Activated naive CD4-positive, alpha-beta T cell treated with anti-CD3 and anti-CD28 coated beads, Interleukin-2, amount 50 U/mL, for 72 hours (primary cell): ENCODE results near the gene METTL5. TPM values are rescaled to one million over a fixed set of nuclear protein-coding genes. Genes with fewer than 3 reads are reported as not detected.
A peak's percentile ranks its signal among the peaks of the same experiment; 100 is the strongest.
"Not testable (repeated sequence)": the region's sequence is repeated elsewhere in the genome, so short reads cannot be mapped to it uniquely, and the experiment has no call there.

Experiments used
- ATAC-seq, 2 donors: fragments of 150-1000 bp; cut with Tn5 transposase; 2 replicates each; pipeline ENCODE4 v1.10.0; 2021; ENCODE audit warnings: mild to moderate bottlenecking in 2 of 2, moderate library complexity in 2 of 2
- DNase-seq, 2 donors: peaks; one replicate each; pipeline ENCODE4 v3.0.0; 2021 to 2022; ENCODE audit warnings: low spot score in 2 of 2
- H3K27ac Mint-ChIP-seq, 2 donors: one replicate each; pipeline ENCODE4 v1.8.0; 2022; ENCODE audit warnings: mild to moderate bottlenecking in 2 of 2, mixed read lengths in 2 of 2
- H3K36me3 Mint-ChIP-seq, 2 donors: one replicate each; pipeline ENCODE4 v1.8.0; 2022; ENCODE audit warnings: mixed read lengths in 2 of 2
- H3K9me3 Mint-ChIP-seq, 2 donors: one replicate each; pipeline ENCODE4 v1.8.0; 2022; ENCODE audit warnings: mixed read lengths in 2 of 2
- total RNA-seq, 2 donors: library from RNA; stranded (reverse); gene quantifications; one replicate each; pipeline ENCODE4 v1.2.3, GENCODE V29; 2022

The METTL5 gene
- total RNA-seq, result 10 to 100 TPM; 73.7 to 80.7 TPM

- Mint-ChIP-seq H3K9me3 (peaks cover 0 to 5% of the 10 kb centered on the region in 2 donors), H3K27ac (peak within 1 kb of the TSS; percentile 79 to 87), H3K36me3 (peaks cover 23 to 33% of the 10 kb centered on the region in 2 donors)
- ATAC-seq (peak; percentile 70 to 71), DNase-seq (peak; percentile 89 to 90)
These were observed at the start of gene METTL5 for GRCh38 chr2:169824373-169825333. Gene METTL5 (minus strand): TSS chr2:169824905. CDS start chr2:169824597, 308 bp downstream.

DNA sequence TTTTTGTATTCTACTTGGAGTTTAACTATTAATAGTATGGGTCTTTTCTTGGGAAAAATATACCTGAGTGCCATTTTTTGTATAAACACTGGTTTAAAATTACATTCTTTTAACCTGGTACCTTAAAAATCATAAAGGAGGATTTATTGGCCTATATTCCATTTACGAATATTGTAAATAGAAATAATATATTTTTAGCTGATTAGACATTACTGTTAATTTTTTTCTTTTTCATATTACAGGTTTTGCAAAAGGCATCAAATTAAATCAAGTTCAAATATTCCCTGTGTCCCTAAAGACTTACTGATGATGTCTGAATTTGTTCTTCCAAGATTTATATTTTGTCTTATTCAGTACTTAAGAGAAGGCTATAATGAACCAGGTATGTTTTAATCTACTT lies 47.3 kb upstream of the METTL5 start:
- Mint-ChIP-seq H3K27ac (no peak overlapping the region), H3K36me3 (peaks cover 0 to 4% of the 10 kb centered on the region in 2 donors), H3K9me3 (no peaks in the 10 kb centered on the region)
- ATAC-seq (no peak), DNase-seq (no peak)

GRCh38 chr2:169871369-169871768 lies 46.7 kb upstream of the METTL5 start:
- not testable (repeated sequence) for ATAC-seq, H3K9me3 Mint-ChIP-seq

DNA sequence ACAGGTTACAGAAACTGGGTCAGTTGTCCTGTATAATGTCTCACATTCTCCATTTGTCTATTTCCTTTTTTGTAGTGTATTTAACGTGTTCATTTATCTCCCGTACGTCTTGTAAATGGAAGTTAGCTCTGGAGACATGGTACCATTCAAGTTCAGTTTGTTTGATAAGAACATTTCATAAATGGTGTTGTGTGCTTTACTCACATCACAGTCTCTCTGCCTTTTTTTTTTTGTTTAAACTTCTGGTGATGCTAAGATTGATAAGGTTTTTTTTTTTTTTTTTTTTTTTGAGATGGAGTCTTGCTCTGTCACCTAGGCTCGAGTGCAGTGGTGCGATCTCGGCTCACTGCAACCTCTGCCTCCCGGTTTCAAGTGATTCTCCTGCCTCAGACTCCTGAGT lies 44.2 kb upstream of the METTL5 start:
- ATAC-seq (no peak), DNase-seq (no peak)
- Mint-ChIP-seq H3K9me3 (no peaks in the 10 kb centered on the region), H3K36me3 (peaks cover 0 to 4% of the 10 kb centered on the region in 2 donors), H3K27ac (no peak overlapping the region)

More at GRCh38 chr2:169871369-169871768, 46.7 kb upstream of the METTL5 start:
- not testable (repeated sequence) for H3K36me3 Mint-ChIP-seq, DNase-seq, H3K27ac Mint-ChIP-seq

GRCh38 chr2:169867579-169867978 lies 42.9 kb upstream of the METTL5 start:
- Mint-ChIP-seq H3K27ac (no peak overlapping the region), H3K36me3 (peaks cover 0 to 4% of the 10 kb centered on the region in 2 donors), H3K9me3 (no peaks in the 10 kb centered on the region)
- ATAC-seq (no peak), DNase-seq (no peak)

DNA sequence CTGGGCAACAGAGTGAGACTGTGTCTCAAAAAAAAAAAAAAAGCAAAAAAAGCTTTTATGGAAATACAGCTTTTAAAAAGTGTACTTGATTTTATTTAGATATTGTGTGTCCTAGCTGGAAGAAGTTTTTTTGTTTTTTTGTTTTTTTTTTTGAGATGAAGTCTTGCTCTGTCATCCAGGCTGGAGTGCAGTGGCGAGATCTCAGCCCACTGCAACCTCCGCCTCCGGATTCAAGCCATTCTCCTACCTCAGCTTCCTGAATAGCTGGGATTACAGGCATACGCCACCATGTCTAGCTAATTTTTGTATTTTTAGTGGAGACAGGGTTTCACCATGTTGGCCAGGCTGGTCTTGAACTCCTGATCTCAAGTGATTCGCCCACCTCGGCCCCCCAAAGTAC lies 41.5 kb upstream of the METTL5 start:
- not testable (repeated sequence) for H3K9me3 Mint-ChIP-seq, DNase-seq, H3K27ac Mint-ChIP-seq, ATAC-seq, H3K36me3 Mint-ChIP-seq

DNA sequence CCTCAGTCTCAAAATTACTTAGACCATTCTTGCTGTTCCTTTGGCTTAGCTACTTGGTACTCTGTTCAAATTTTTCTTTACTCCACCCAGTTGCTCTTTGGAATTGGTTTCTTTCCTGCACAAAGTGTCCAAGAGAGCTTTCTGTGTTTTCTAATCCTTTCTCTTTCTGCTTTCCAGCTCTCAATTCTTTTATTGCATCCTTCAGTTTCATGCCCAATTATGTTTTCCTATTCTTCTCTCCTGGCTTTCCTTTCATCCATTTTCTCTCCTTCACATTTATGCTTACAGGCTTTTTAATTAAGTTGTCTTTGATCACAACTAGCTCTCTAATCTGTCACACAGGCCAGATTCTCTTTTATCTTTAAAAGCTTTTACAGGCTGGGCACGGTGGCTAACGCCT lies 40.8 kb upstream of the METTL5 start:
- Mint-ChIP-seq H3K27ac (no peak overlapping the region), H3K9me3 (no peaks in the 10 kb centered on the region), H3K36me3 (peaks cover 0 to 5% of the 10 kb centered on the region in 2 donors)
- DNase-seq, result no peak
- no peak for ATAC-seq

DNA sequence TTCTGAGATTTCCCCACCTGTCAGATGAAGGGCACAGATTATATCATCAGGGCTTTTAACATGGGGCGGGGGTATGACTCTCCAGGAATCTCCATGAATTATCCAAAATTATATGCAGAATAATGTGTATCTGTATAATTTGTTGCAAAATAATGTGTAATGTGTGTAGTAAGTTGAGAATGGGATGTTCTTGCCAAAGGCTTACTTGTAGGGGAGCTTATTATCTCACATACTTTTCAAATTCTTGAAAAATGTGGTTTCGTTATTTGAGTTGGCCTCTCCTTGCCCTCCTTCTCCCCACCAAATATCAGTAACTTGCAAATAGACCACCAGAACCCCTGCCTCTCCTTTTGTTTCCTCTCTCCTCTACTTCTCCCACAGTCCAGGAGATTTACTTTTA lies 38.1 kb upstream of the METTL5 start:
- Mint-ChIP-seq H3K9me3 (no peaks in the 10 kb centered on the region), H3K36me3 (peaks cover 0 to 5% of the 10 kb centered on the region in 2 donors), H3K27ac (no peak overlapping the region)
- ATAC-seq (no peak), DNase-seq (no peak)

- H3K9me3 Mint-ChIP-seq, result no peaks in the 10 kb centered on the region
- no peak overlapping the region for H3K27ac Mint-ChIP-seq
- no peak for ATAC-seq
These were observed 35.4 kb upstream of the METTL5 start for GRCh38 chr2:169860149-169860548.

DNA sequence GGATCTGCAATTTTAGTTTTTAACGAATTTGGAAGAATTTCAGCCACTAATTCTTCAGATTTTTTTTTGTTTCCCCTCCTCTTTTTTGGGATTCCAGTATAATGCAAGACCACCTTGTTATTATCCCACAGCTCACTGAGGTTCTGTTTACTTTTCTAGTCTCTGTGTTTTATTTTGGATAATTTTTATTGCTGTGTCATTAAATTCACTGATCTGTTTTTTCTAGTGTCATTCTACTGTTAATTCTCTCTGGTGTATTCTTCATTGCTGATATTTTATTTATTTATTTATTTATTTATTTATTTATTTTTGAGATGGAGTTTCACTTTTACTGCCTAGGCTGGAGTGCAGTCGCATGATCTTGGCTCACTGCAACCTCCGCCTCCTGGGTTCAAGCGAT lies 34.7 kb upstream of the METTL5 start:
- Mint-ChIP-seq H3K27ac (no peak overlapping the region), H3K36me3 (peaks cover 0 to 5% of the 10 kb centered on the region in 2 donors), H3K9me3 (no peaks in the 10 kb centered on the region)
- DNase-seq, result no peak
- no peak for ATAC-seq

More at GRCh38 chr2:169860149-169860548, 35.4 kb upstream of the METTL5 start:
- H3K36me3 Mint-ChIP-seq, result peaks cover 0 to 5% of the 10 kb centered on the region in 2 donors
- DNase-seq, result no peak

GRCh38 chr2:169855281-169856258 lies 30.9 kb upstream of the METTL5 start:
- not testable (repeated sequence) for H3K36me3 Mint-ChIP-seq, H3K27ac Mint-ChIP-seq, DNase-seq, ATAC-seq, H3K9me3 Mint-ChIP-seq

GRCh38 chr2:169853041-169853668 lies 28.4 kb upstream of the METTL5 start:
- Mint-ChIP-seq H3K36me3 (peaks cover 0 to 6% of the 10 kb centered on the region in 2 donors), H3K27ac (no peak overlapping the region), H3K9me3 (no peaks in the 10 kb centered on the region)
- ATAC-seq (no peak), DNase-seq (no peak)

GRCh38 chr2:169849710-169850109 lies 25.0 kb upstream of the METTL5 start:
- H3K9me3 Mint-ChIP-seq, result no peaks in the 10 kb centered on the region
- H3K27ac Mint-ChIP-seq, result no peak overlapping the region
- H3K36me3 Mint-ChIP-seq, result peaks cover 0 to 6% of the 10 kb centered on the region in 2 donors
- ATAC-seq (no peak), DNase-seq (no peak)

GRCh38 chr2:169848959-169849693 lies 24.4 kb upstream of the METTL5 start:
- not testable (repeated sequence) for ATAC-seq, H3K9me3 Mint-ChIP-seq

DNA sequence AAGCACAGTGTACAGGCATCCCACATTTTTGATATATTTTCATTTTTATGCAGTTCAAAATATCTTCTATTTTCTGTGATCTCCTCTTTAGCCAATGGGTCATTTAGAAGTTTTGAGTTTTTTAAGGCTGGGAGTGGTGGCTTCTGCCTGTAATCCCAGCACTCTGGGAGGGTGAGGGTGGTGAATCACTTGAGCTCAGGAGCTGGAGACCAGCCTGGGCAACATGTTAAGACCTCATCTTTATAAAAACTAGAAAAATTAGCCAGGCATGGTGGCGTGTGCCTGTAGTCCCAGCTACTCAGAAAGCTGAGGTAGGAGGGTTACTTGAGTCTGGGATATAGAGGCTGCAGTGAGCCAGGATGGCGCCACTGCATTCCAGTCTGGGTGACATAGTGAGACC lies 20.3 kb upstream of the METTL5 start:
- H3K9me3 Mint-ChIP-seq, result no peaks in the 10 kb centered on the region
- ATAC-seq, result no peak
- DNase-seq, result no peak
- H3K27ac Mint-ChIP-seq, result no peak overlapping the region
- H3K36me3 Mint-ChIP-seq, result peaks cover 5 to 14% of the 10 kb centered on the region in 2 donors

More at GRCh38 chr2:169848959-169849693, 24.4 kb upstream of the METTL5 start:
- H3K27ac Mint-ChIP-seq, H3K36me3 Mint-ChIP-seq, DNase-seq: not testable (repeated sequence)

DNA sequence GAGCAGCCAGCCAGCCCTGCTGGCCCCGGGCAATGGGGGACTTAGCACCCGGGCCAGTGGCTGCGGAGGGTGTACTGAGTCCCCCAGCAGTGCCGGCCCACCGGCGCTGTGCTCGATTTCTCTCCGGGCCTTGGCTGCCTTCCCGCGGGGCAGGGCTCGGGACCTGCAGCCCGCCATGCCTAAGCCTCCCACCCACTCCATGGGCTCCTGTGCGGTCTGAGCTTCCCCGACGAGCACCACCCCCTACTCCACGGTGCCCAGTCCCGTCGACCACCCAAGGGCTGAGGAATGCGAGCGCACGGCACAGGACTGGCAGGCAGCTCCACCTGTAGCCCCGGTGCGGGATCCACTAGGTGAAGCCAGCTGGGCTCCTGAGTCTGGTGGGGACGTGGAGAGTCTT lies 16.9 kb upstream of the METTL5 start:
- DNase-seq, H3K9me3 Mint-ChIP-seq, H3K27ac Mint-ChIP-seq, ATAC-seq: not testable (repeated sequence)
- H3K36me3 Mint-ChIP-seq, result peaks cover 5 to 14% of the 10 kb centered on the region in 2 donors
